WTC11 (cell line): ENCODE results near the gene PRPSAP2.

Experiments
- E2F5 ChIP-seq: sonication (generic); formaldehyde crosslinking; IDR thresholded peaks from 2 replicates; pipeline ENCODE4 v1.8.1; 2022; ENCODE audit warnings: mild to moderate bottlenecking, moderate library complexity, missing genetic modification reagents
- ESRRA ChIP-seq: sonication (generic); formaldehyde crosslinking; IDR thresholded peaks from 2 replicates; pipeline ENCODE4 v1.8.1; 2022; ENCODE audit warnings: mild to moderate bottlenecking, missing genetic modification reagents, borderline replicate concordance
- FOXP1 ChIP-seq: sonication (generic); formaldehyde crosslinking; IDR thresholded peaks from 2 replicates; pipeline ENCODE4 v1.8.0; 2022; ENCODE audit warnings: missing genetic modification reagents, mild to moderate bottlenecking, moderate library complexity, borderline replicate concordance
- GABPB1 ChIP-seq: sonication (generic); formaldehyde crosslinking; IDR thresholded peaks from 2 replicates; pipeline ENCODE4 v1.8.1; 2023; ENCODE audit warnings: mild to moderate bottlenecking, missing genetic modification reagents
- ZBTB43 ChIP-seq: sonication (generic); formaldehyde crosslinking; IDR thresholded peaks from 2 replicates; pipeline ENCODE4 v1.8.1; 2023; ENCODE audit warnings: mild to moderate bottlenecking, missing genetic modification reagents
- ZNF416 ChIP-seq: fragments of 250-450 bp; sonication (Bioruptor Pico); IDR thresholded peaks from 2 replicates; pipeline ENCODE4 v1.9.0; 2021; ENCODE audit warnings: mild to moderate bottlenecking, inconsistent platforms

GRCh38 chr17:18957831-18958230 lies 99.9 kb downstream of the PRPSAP2 start:
- TF ChIP-seq ZNF416 (CRISPR knock-in tag) (no peak), E2F5 (CRISPR knock-in tag) (no peak), FOXP1 (CRISPR knock-in tag) (no peak), GABPB1 (no peak), ESRRA (CRISPR knock-in tag) (no peak), ZBTB43 (no peak)
